ENCODE results near the gene CFAP99. TPM values are rescaled to one million over a fixed set of nuclear protein-coding genes. Genes with fewer than 3 reads are reported as not detected.
A peak's percentile ranks its signal among the peaks of the same experiment; 100 is the strongest.

Gene CFAP99
- total and polyA plus RNA-seq, 9 of the 15 experiments (the other 6 are each of a cell fraction or from before 2014, with no cell fraction given): 0.07 to 0.18 (median 0.09) TPM; not detected in 6

GRCh38 chr4:2432991-2433530 lies 14.3 kb downstream of the CFAP99 start (continued):
- TF ChIP-seq TGIF2 (CRISPR knock-in tag; IDR thresholded peaks at IDR 0.05) (no peak), ARID1B (IDR thresholded peaks at IDR 0.05) (peak; percentile 78), MTA3 (IDR thresholded peaks at IDR 0.05; ENCODE audit: borderline replicate concordance) (0 out of 2 replicates have a peak, but pooled peaks have one; percentile 38), ZFX (CRISPR knock-in tag; IDR thresholded peaks at IDR 0.05) (0 out of 2 replicates have a peak, but pooled peaks have one; percentile 24), ZBTB7A (IDR thresholded peaks at IDR 0.05; ENCODE audit: borderline replicate concordance, control insufficient read depth, low read depth, low read length) (peak; percentile 58; the same call in 1 of the 2 replicates), PKNOX1 (IDR thresholded peaks at IDR 0.05) (peak; percentile 80), ATF1 (CRISPR knock-in tag; IDR thresholded peaks at IDR 0.05) (no peak), ATF1 (tag; IDR thresholded peaks at IDR 0.05) (peak; percentile 61), HDAC1 (IDR thresholded peaks at IDR 0.05) (0 out of 4 replicates have a peak, but pooled peaks of 1 of the 2 experiments have one; percentile 26), SIN3B (IDR thresholded peaks at IDR 0.05; ENCODE audit: low read depth) (no peak), ZNF644 (tag; IDR thresholded peaks at IDR 0.05; ENCODE audit: low read depth) (no peak), SRSF7 (optimal IDR thresholded peaks at IDR 0.05; ENCODE audit: low read depth, low read length) (no peak), RHOXF2B (CRISPR knock-in tag; conservative IDR thresholded peaks at IDR 0.05) (no peak), MYNN (IDR thresholded peaks at IDR 0.05) (peak; percentile 71), MYNN (CRISPR knock-in tag; IDR thresholded peaks at IDR 0.05) (no peak), RAD51 (IDR thresholded peaks at IDR 0.05; ENCODE audit: borderline replicate concordance, low read depth) (no peak), E2F6 (IDR thresholded peaks at IDR 0.05; ENCODE audit: borderline replicate concordance in 1 of 2, extremely low read depth in 1 of 2, insufficient read depth in 1 of 2, insufficient read length in 1 of 2, low read depth in 1 of 2, low read length in 1 of 2, poor library complexity in 1 of 2, severe bottlenecking in 1 of 2) (peak in 1 of 2 experiments; percentile 17), CLOCK (CRISPR knock-in tag; IDR thresholded peaks at IDR 0.05; ENCODE audit: borderline replicate concordance) (no peak), MNT (conservative IDR thresholded peaks at IDR 0.05) (peak in 1 of 2 experiments; percentile 48; a peak in 2 of 4 replicates)

Data from K562 (cell line).